Brain microvascular endothelial cell (primary cell): Measurements from ENCODE around the gene GOLGA6L9.
"Not testable (repeated sequence)": the region's sequence is repeated elsewhere in the genome, so short reads cannot be mapped to it uniquely, and the experiment has no call there.

Experiments used
- DNase-seq: peaks from one replicate; pipeline ENCODE4 v3.0.0-alpha.2; 2020
- H3K27ac ChIP-seq: fragments of 250-450 bp; sonication (Bioruptor Pico); 2 replicates; pipeline ENCODE4 v1.5.1; 2020; ENCODE audit warnings: mild to moderate bottlenecking, moderate library complexity
- H3K27me3 ChIP-seq: fragments of 250-450 bp; sonication (Bioruptor Pico); replicated peaks from 2 replicates; pipeline ENCODE4 v1.5.1; 2020; ENCODE audit warnings: mild to moderate bottlenecking
- H3K36me3 ChIP-seq: fragments of 250-450 bp; sonication (Bioruptor Pico); replicated peaks from 2 replicates; pipeline ENCODE4 v1.5.1; 2020; ENCODE audit warnings: mild to moderate bottlenecking
- H3K4me3 ChIP-seq: 2 replicates; pipeline ENCODE4 v1.5.1; 2011; ENCODE audit warnings: low read depth, mild to moderate bottlenecking, control low read depth, low read length, moderate library complexity
- CTCF ChIP-seq: IDR thresholded peaks from 2 replicates; pipeline ENCODE4 v1.5.1; 2011; ENCODE audit warnings: low read depth, mild to moderate bottlenecking, moderate library complexity, low read length, control low read depth, inconsistent platforms; ENCODE audit errors: missing control alignments
- in situ Hi-C: cut with HindIII; loops from 2 replicates; pipeline ENCODE4 v1.10.0; 2017; ENCODE audit warnings: low sequenced_read_pairs, low pct_ligation_motif_present

The GOLGA6L9 gene

GRCh38 chr15:82402341-82402740 is 27.3 kb upstream of the GOLGA6L9 start:
- H3K4me3 ChIP-seq, H3K27me3 ChIP-seq, DNase-seq, in situ Hi-C loops, H3K27ac ChIP-seq, H3K36me3 ChIP-seq: not testable (repeated sequence)

DNA sequence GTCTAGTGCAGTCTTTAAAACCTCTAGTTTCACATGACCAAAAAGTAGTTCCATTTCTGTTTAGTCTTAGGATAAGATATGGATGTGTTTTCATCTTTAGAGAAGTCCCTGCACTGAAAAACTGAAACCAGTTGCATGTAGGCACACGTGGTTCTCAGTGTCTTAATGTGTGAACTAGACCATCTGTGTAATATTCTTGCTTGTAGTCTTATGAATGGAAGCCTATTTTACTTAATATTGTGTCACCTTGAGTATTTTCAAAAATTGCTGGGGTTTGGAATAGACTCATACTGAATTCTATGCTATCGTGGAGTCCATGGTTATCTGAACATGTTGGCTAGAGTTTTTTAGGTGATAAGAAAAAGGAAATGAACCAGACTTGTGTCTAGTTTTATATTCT is 23.4 kb upstream of the GOLGA6L9 start:
- H3K4me3 ChIP-seq, in situ Hi-C loops, H3K27me3 ChIP-seq, H3K36me3 ChIP-seq, DNase-seq, H3K27ac ChIP-seq: not testable (repeated sequence)

- H3K27me3 ChIP-seq, DNase-seq, in situ Hi-C loops: not testable (repeated sequence)
Observed at GRCh38 chr15:82410306-82410705, 19.3 kb upstream of the GOLGA6L9 start.

GRCh38 chr15:82411595-82411994 is 18.0 kb upstream of the GOLGA6L9 start:
- DNase-seq, H3K27ac ChIP-seq, in situ Hi-C loops, H3K36me3 ChIP-seq, H3K4me3 ChIP-seq, H3K27me3 ChIP-seq: not testable (repeated sequence)

More at GRCh38 chr15:82410306-82410705, 19.3 kb upstream of the GOLGA6L9 start:
- H3K27ac ChIP-seq, H3K4me3 ChIP-seq, H3K36me3 ChIP-seq: not testable (repeated sequence)

DNA sequence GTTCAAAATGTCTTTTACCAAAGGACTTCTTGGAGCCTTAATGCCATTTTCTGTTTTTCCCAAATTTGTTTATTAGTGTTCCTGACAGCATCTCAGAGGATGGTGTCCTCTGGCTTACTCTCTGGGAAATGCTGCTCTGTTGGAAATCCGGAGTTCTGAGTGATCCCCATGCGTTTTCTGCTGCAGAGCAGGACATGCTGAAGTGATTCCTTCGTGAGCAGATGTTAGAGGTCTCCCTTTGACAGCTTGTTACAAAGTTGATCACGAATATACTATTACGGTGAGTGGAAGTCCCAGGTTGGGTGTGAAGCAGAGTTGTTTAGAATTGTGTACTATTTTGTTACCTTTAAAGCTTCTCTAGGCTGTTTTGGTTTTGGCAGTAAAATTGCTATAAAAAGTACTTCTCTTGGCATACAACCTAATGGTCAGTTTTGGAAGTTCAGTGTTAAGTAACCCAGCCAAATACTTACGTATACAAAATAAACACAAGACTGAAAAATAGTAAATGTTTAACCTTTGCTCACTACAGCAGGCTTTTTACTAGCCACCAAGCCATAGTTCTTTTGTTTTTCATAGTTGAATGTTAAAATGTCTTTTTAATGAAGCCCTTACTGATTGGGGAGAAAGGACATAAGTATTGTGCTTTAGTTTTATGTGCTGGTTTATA is 15.0 kb upstream of the GOLGA6L9 start:
- H3K27ac ChIP-seq, in situ Hi-C loops, H3K4me3 ChIP-seq, DNase-seq, H3K36me3 ChIP-seq, H3K27me3 ChIP-seq: not testable (repeated sequence)

DNA sequence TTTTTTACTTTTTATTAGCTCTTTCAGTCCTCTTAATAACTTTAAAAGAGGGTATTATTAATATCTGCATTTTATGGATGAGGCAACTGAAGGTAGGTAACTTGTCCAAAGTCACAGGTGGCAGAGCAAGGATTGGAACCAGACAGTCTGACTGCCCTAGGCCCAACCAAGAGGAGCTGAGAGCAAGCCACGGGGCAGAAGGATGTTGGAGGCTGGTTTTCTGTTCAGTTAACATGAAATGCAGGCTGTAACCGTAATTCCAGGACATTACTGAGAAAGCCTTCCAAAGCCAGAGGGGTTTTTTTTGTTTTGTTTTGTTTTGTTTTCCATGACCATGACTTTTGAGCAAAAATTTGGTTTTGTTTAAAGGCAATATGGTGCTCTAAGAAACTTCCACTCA is 9.1 kb upstream of the GOLGA6L9 start:
- DNase-seq, H3K4me3 ChIP-seq, in situ Hi-C loops, H3K27ac ChIP-seq, H3K36me3 ChIP-seq, H3K27me3 ChIP-seq: not testable (repeated sequence)

DNA sequence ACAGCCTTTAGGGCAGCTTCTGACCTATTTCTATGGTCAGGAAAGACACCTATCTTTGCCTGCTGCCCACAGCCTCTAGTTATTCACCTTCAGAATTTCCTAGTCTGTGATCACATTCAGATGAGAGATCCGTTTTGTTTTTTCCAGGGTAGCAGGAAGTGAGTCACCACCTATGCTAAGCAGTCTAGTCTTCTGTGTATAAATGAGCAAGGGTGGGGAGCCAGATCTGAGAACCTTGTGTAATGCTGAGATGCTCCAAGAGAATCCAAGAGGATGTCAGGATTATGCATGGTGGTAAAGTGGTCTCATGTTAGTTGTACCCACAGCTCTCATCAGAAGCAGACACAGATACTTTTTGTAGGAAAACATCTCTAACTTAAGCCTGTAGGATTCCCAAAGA is 8.7 kb upstream of the GOLGA6L9 start:
- not testable (repeated sequence) for H3K27ac ChIP-seq

GRCh38 chr15:82427117-82427516 is 2.5 kb upstream of the GOLGA6L9 start:
- H3K27me3 ChIP-seq, DNase-seq, H3K27ac ChIP-seq, H3K36me3 ChIP-seq, H3K4me3 ChIP-seq, in situ Hi-C loops: not testable (repeated sequence)

More for the DNA sequence above, 8.7 kb upstream of the GOLGA6L9 start:
- in situ Hi-C loops, H3K27me3 ChIP-seq, H3K36me3 ChIP-seq, DNase-seq, H3K4me3 ChIP-seq: not testable (repeated sequence)

- H3K27me3 ChIP-seq, H3K36me3 ChIP-seq, in situ Hi-C loops, H3K27ac ChIP-seq: not testable (repeated sequence)
- DNase-seq, result peak; percentile 3
- H3K4me3 ChIP-seq, result peak overlapping the region; percentile 50
- TF ChIP-seq CTCF, result peak; percentile 27
Observed at GRCh38 chr15:82445420-82445819, 15.8 kb downstream of the GOLGA6L9 start.

DNA sequence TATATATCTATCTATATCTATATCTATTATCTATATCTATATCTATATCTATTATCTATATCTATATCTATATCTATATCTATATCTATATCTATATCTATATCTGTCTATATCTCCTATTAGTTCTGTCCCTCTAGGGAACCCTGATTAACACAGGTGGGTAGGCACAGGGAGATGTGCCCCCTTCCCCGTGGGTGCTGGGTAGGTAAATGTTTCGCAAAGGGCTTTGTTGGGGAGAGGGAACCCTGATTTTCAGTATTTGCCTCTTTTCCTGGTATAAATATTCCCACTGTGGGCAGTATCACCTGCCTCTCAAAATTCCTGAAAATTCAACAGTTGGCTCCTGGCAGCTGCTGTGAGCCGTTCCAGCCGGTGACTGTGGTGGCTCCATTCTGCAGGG is 27.7 kb downstream of the GOLGA6L9 start:
- H3K4me3 ChIP-seq, DNase-seq, H3K27me3 ChIP-seq, H3K27ac ChIP-seq, in situ Hi-C loops, H3K36me3 ChIP-seq: not testable (repeated sequence)

GRCh38 chr15:82465629-82466028 is 36.0 kb downstream of the GOLGA6L9 start:
- DNase-seq, H3K36me3 ChIP-seq, in situ Hi-C loops, H3K4me3 ChIP-seq, H3K27ac ChIP-seq, H3K27me3 ChIP-seq: not testable (repeated sequence)
